Activated CD4-positive, alpha-beta T cell treated with anti-CD3 and anti-CD28 coated beads, Interleukin-2, Interleukin-4, amounts not matched to agents 100 ng/mL and 50 ng/mL, durations not matched to agents 16 hours and 8 hours (primary cell): ENCODE results near the gene ZNF575.
"Not testable (repeated sequence)": the region's sequence is repeated elsewhere in the genome, so short reads cannot be mapped to it uniquely, and the experiment has no call there.

Source experiments
- DNase-seq: peaks from one replicate; pipeline ENCODE4 v3.0.0-alpha.2; 2020; ENCODE audit warnings: low spot score

The ZNF575 gene

GRCh38 chr19:43511324-43511723 lies 21.7 kb upstream of the ZNF575 start:
- DNase-seq: no peak

GRCh38 chr19:43512399-43512798 lies 20.6 kb upstream of the ZNF575 start:
- DNase-seq: not testable (repeated sequence)

GRCh38 chr19:43518051-43518450 lies 14.9 kb upstream of the ZNF575 start:
- no peak for DNase-seq

DNA sequence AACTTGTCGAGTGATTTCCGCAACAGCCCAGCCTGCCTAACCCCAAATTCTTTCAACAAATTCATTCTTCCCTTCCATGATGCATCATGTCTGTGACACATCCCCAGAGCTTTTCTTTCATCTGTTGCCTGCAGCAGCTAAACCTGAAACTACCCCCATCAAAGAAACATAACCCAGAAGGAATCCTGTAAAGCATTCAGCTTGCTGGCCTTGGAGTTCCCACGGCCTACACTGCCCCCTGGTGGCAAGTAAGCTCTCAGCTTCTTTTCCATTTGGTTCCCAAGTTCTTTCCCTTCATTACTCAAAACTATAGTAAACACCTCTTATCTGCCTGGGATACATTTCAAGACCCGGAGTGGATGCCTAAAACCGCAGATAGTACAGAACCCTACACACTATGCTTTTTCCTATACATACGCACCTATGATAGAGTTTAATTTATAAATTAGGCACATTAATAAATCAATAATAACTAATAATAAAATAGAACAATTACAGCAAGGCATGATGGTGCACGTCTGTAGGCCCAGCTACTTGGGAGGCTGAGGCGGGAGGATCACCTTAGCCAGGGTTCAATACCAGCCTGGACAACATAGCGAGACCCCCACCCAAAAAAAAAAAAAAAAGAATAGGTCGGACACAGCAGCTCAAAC lies 13.4 kb upstream of the ZNF575 start:
- DNase-seq: peak; percentile 80

- no peak for DNase-seq
Observed at GRCh38 chr19:43522929-43523328, 10.1 kb upstream of the ZNF575 start.

- not testable (repeated sequence) for DNase-seq
Observed at GRCh38 chr19:43523696-43524095, 9.3 kb upstream of the ZNF575 start.

GRCh38 chr19:43524922-43525835 lies 7.8 kb upstream of the ZNF575 start:
- peak; percentile 46 for DNase-seq

DNA sequence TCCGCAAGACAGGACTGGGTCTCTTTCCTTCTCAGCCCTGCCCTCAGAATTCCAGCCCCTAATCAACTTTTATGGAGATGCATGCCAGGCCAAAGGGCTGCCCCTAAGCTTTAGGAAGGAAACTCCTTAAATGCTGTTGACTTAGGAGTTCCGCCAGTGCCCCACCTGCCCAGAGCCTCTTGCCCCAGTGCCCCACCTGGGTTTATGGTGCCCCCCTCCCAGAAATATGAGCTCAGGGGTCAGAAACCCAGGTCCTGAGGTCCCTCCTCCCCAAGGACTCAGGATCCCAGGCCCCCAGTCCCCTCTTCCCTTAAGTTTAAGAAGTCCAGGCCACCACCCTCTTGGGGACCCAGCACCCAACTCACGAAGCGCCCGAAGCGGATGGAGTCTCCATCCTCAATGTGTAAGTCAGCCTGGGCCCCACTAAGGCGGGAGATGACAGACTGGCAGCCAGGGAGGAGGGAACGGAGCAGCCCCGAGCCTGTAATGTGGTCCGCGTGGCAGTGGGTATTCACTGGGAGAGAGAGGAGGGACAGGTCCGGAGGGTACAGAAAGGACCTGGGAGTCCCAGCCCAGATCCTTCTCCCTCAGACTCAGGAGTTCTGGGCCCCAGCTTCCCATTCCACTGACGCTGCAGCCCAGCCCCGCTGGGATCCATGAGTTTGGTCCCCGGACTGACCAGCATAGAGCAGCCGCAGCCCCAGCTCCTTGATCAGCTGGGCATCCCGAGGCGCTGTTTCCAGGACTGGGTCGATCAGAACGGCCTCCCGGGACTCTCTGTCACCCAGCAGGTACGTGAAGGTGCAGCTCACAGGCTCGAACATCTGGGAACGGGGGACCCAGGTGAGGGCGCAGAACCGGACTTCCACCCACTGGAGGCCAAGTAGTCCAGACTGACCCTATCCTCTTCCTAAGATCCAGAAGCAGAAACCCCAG lies 6.9 kb upstream of the ZNF575 start:
- DNase-seq: no peak

DNA sequence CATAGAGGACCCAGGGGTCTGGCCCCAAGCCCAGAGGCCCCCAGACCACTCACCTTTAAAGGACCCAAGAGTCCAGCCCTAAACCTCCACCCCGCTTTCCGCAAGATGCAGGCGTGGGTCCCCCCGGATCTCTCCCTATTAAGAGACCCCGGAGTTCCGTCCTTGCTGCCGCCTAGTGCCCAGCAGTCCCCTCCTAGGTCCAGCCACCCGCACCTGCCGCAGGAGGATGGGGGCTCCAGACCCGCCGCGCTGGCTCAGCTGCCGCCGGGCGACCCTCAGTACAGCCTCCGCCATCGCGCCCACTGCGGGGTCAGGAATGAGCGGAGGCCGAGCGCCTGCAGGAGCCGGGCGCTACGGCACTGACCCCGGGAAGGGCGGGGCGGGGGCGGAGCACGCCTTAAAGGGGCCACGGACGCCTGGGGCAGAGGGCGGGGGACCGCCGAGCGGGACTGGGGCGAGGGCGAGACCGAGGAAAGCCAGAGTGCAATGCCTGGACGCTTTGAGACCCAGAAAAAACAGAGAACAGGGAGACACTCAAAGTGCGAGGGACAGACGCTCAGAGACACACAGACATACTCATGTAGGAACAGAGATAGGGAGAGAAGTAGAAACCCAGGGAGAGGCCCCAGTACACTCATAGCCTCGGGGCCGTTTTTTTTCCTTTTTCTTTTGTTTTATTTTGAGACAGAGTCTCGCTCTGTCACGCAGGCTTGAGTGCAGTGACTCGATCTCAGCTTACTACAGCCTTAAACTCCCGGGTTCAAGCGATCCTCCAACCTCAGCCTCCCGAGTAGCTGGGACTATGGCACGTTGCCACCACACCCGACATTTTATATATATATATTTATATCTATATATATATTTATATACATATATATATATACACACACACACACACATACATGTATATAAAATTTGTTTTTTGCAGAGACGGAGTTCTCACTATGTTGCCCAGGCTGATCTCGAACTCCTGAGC lies 5.8 kb upstream of the ZNF575 start, which contains the start of gene ETHE1:
Gene ETHE1, minus strand, starts transcription at position 318 of the 976 bp plus-strand sequence. Its CDS starts 24 bp downstream, at position 294.
- DNase-seq: peak; percentile 80

DNA sequence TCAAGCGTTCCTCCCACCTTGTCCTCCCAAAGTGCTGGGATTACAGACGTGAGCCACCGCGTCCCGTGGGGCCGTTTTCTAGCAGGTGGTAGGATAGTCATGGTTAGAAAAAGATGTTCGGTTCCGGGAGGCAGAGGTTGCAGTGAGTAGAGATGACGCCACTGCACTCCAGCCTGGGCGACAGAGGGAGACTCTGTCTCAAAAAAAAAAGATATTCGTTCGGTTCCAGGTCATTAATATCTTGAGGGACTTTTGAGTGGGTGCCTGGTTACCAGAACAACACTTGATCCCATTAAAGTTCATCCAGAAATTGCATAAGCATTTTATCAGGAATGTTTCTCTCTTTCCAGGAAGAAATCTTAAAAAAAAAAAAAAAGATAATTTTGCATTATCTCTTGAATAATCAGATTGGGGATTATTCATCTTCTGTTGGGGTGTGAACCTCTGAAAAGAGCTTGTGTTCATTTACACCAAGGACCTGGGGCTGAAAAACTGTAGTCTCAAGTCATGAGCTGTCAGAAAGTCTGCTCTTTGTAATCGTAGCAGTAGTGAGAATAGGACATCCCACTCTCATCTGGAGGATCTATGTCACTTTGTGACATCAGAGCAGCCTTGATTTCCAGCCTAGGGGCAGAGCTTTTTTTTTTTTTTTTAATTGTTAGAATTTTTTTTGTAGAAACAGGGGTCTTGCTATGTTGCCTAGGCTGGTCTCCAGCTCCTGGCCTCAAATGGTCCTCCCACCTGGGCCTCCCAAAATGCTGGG lies 4.9 kb upstream of the ZNF575 start:
- no peak for DNase-seq

- peak; percentile 57 for DNase-seq
Observed at GRCh38 chr19:43532571-43532961, 422 bp upstream of the ZNF575 start.

DNA sequence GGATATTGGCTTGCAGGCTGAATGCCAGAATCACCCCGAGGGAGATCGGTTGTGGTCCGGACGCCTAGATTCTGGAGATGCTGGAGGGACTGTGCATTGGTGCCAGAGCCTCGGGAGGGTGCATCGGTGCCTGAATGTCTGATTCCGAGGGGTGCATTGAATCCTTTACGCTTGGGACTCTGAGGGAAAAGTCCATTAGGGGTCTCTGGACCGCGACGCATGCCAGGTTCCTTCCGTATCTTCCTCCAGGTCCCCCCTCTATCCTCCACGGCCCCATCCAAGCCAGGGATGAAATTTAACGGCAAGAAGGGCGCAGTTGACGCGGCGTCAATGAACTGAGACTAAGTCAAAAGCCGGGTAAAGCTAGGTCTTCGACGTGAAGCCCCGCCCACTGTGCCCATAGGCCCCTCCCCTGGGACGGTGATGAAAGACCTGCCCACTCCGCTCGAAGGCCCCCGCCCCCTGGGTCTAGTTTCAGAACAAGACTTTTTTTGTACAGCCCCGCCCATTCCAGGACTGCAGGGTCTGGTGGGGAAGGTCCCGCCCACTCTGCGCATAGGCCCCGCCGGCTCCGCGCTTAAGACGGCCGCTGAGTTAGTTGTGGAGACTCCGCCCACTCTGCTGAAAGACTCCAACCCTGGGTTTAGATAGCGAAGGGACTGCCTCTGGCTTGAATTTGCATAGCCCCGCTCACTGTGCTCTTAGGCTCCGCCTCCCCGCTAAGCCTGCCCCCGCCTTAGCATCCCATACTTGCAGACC lies 737 bp downstream of the ZNF575 start:
- peak; percentile 97 for DNase-seq

GRCh38 chr19:43534305-43534815 lies 1.4 kb downstream of the ZNF575 start:
- DNase-seq: no peak

GRCh38 chr19:43534816-43535761 lies 2.1 kb downstream of the ZNF575 start:
- DNase-seq: no peak

- no peak for DNase-seq
Observed at GRCh38 chr19:43538922-43539321, 5.9 kb downstream of the ZNF575 start.

GRCh38 chr19:43540381-43540780 lies 7.4 kb downstream of the ZNF575 start:
- DNase-seq: no peak

DNA sequence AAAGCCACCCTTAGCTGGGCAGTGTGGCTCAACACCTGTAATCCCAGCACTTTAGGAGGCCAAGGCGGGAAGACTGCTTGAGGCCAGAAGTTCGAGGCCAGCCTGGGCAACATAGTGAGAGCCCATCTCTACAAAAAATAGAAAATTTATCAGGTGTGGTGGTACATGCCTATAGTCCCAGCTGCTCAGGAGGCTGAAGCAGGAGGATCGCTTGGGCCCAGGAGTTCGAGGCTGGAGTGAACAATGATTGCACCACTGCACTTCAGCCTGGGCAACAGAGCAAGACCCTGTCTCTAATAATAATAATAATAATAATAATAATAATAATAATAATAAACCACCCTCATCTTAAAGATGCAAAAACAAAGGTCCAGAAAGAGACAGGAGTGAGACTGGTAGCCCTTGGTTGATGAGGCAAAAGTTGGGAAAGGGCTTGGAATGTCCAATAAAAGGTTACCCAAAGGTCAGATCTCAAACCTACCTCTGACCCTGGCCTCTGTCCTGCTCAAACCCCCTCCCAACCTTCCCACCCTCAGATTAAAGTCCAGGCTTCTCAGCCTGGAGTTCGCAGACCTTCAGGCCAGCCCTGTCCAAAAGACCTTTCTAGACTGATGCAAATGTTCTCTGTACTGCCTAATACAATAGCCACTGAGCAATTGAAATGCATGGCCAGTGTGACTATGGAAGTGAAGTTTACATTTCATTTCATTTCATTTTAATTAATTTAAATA lies 9.1 kb downstream of the ZNF575 start:
- DNase-seq: no peak
